Measurements from ENCODE around the gene SLC24A2.

The SLC24A2 gene

GRCh38 chr9:19804431-19804830 lies 15.6 kb upstream of the SLC24A2 start:
- Histone ChIP-seq H3K36me3 (ENCODE audit: control insufficient read depth in 1 of 2, insufficient read depth in 2 of 2, low read depth in 1 of 2, low read length in 2 of 2) (no peaks in the 10 kb centered on the region), H2AK5ac (ENCODE audit: low read length, severe bottlenecking) (no peak overlapping the region), H3K27me3 (ENCODE audit: control insufficient read depth in 1 of 2, insufficient read depth in 1 of 2, low read length in 2 of 2) (peaks cover 0 to 15% of the 10 kb centered on the region in 2 experiments), H2BK12ac (ENCODE audit: low read length in 2 of 2) (no peak overlapping the region), H3K4me1 (ENCODE audit: control insufficient read depth, insufficient read depth, low read depth, low read length) (no peaks in the 10 kb centered on the region), H3K4me3 (ENCODE audit: insufficient read depth in 1 of 2, low read depth in 1 of 2, low read length in 2 of 2) (no peak overlapping the region), H4K8ac (ENCODE audit: low read length) (no peak overlapping the region), H4K91ac (ENCODE audit: low read length) (no peak overlapping the region), H2BK5ac (ENCODE audit: low read depth, low read length, poor library complexity, severe bottlenecking) (no peak overlapping the region), H3K79me1 (replicated peaks; ENCODE audit: low read length, poor library complexity, severe bottlenecking) (no peaks in the 10 kb centered on the region), H2AFZ (ENCODE audit: low read depth, low read length) (no peak overlapping the region), H2BK15ac (ENCODE audit: low read depth, poor library complexity, severe bottlenecking) (no peak overlapping the region), H3K14ac (ENCODE audit: low read length in 2 of 2) (no peak overlapping the region), H3K23ac (ENCODE audit: low read length in 2 of 2) (no peak overlapping the region), H3K4me2 (ENCODE audit: low read length, poor library complexity, severe bottlenecking) (no peak overlapping the region), H3K9ac (ENCODE audit: low read length) (no peak overlapping the region), H3K4ac (ENCODE audit: low read depth in 1 of 2, low read length in 2 of 2) (no peak overlapping the region), H2BK120ac (ENCODE audit: low read depth, low read length) (no peak overlapping the region), H3K27ac (ENCODE audit: low read length, poor library complexity, severe bottlenecking) (no peak overlapping the region), H3K18ac (ENCODE audit: low read depth in 1 of 2, low read length in 2 of 2) (no peak overlapping the region), H3K9me3 (ENCODE audit: control insufficient read depth, low read length) (peaks cover 4% of the 10 kb centered on the region)
- DNase-seq = no peak
- WGBS = no CpG with 5 or more reads among the region's 1 CpG

- no peak overlapping the region for H2BK120ac ChIP-seq (ENCODE audit: low read depth, low read length)
- no peaks in the 10 kb centered on the region for H3K79me1 ChIP-seq (replicated peaks; ENCODE audit: low read length, poor library complexity, severe bottlenecking)
- H3K27ac ChIP-seq (ENCODE audit: low read length, poor library complexity, severe bottlenecking) = no peak overlapping the region
- H4K8ac ChIP-seq (ENCODE audit: low read length) = no peak overlapping the region
- no peak overlapping the region for H2BK5ac ChIP-seq (ENCODE audit: low read depth, low read length, poor library complexity, severe bottlenecking)
- H2BK15ac ChIP-seq (ENCODE audit: low read depth, poor library complexity, severe bottlenecking) = no peak overlapping the region
- H3K4me3 ChIP-seq (ENCODE audit: insufficient read depth in 1 of 2, low read depth in 1 of 2, low read length in 2 of 2) = no peak overlapping the region
- no peak overlapping the region for H3K4ac ChIP-seq (ENCODE audit: low read depth in 1 of 2, low read length in 2 of 2)
- H3K27me3 ChIP-seq (ENCODE audit: control insufficient read depth in 1 of 2, insufficient read depth in 1 of 2, low read length in 2 of 2) = no peaks in the 10 kb centered on the region
- no peak overlapping the region for H4K91ac ChIP-seq (ENCODE audit: low read length)
- H3K4me2 ChIP-seq (ENCODE audit: low read length, poor library complexity, severe bottlenecking) = no peak overlapping the region
- H3K18ac ChIP-seq (ENCODE audit: low read depth in 1 of 2, low read length in 2 of 2) = no peak overlapping the region
- no peaks in the 10 kb centered on the region for H3K4me1 ChIP-seq (ENCODE audit: control insufficient read depth, insufficient read depth, low read depth, low read length)
- H2AFZ ChIP-seq (ENCODE audit: low read depth, low read length) = no peak overlapping the region
- H2AK5ac ChIP-seq (ENCODE audit: low read length, severe bottlenecking) = no peak overlapping the region
- H3K14ac ChIP-seq (ENCODE audit: low read length in 2 of 2) = no peak overlapping the region
- WGBS = 80% methylated on average over 6 of the region's 6 CpGs
- no peak overlapping the region for H3K23ac ChIP-seq (ENCODE audit: low read length in 2 of 2)
- H3K9ac ChIP-seq (ENCODE audit: low read length) = no peak overlapping the region
- no peak for DNase-seq
- no peaks in the 10 kb centered on the region for H3K36me3 ChIP-seq (ENCODE audit: control insufficient read depth in 1 of 2, insufficient read depth in 2 of 2, low read depth in 1 of 2, low read length in 2 of 2)
- H3K9me3 ChIP-seq (ENCODE audit: control insufficient read depth, low read length) = no peaks in the 10 kb centered on the region
- H2BK12ac ChIP-seq (ENCODE audit: low read length in 2 of 2) = no peak overlapping the region
Observed at GRCh38 chr9:19800884-19801283, 12.0 kb upstream of the SLC24A2 start.

GRCh38 chr9:19799784-19800183 lies 10.9 kb upstream of the SLC24A2 start:
- no peak overlapping the region for H2BK12ac ChIP-seq (ENCODE audit: low read length in 2 of 2)
- H3K27me3 ChIP-seq (ENCODE audit: control insufficient read depth in 1 of 2, insufficient read depth in 1 of 2, low read length in 2 of 2) = no peaks in the 10 kb centered on the region
- H3K23ac ChIP-seq (ENCODE audit: low read length in 2 of 2) = no peak overlapping the region
- no peak for DNase-seq
- H3K4me3 ChIP-seq (ENCODE audit: insufficient read depth in 1 of 2, low read depth in 1 of 2, low read length in 2 of 2) = no peak overlapping the region
- no peaks in the 10 kb centered on the region for H3K36me3 ChIP-seq (ENCODE audit: control insufficient read depth in 1 of 2, insufficient read depth in 2 of 2, low read depth in 1 of 2, low read length in 2 of 2)
- no peak overlapping the region for H3K14ac ChIP-seq (ENCODE audit: low read length in 2 of 2)
- no peak overlapping the region for H2AK5ac ChIP-seq (ENCODE audit: low read length, severe bottlenecking)
- H4K8ac ChIP-seq (ENCODE audit: low read length) = no peak overlapping the region
- no peak overlapping the region for H2AFZ ChIP-seq (ENCODE audit: low read depth, low read length)
- no peak overlapping the region for H3K18ac ChIP-seq (ENCODE audit: low read depth in 1 of 2, low read length in 2 of 2)
- H2BK120ac ChIP-seq (ENCODE audit: low read depth, low read length) = no peak overlapping the region
- no peak overlapping the region for H2BK5ac ChIP-seq (ENCODE audit: low read depth, low read length, poor library complexity, severe bottlenecking)
- no peak overlapping the region for H3K9ac ChIP-seq (ENCODE audit: low read length)
- no peak overlapping the region for H2BK15ac ChIP-seq (ENCODE audit: low read depth, poor library complexity, severe bottlenecking)
- H3K4me2 ChIP-seq (ENCODE audit: low read length, poor library complexity, severe bottlenecking) = no peak overlapping the region
- peaks cover 2% of the 10 kb centered on the region for H3K9me3 ChIP-seq (ENCODE audit: control insufficient read depth, low read length)
- H3K4ac ChIP-seq (ENCODE audit: low read depth in 1 of 2, low read length in 2 of 2) = no peak overlapping the region
- H4K91ac ChIP-seq (ENCODE audit: low read length) = no peak overlapping the region
- WGBS = 63% methylated on average over 3 of the region's 3 CpGs
- no peaks in the 10 kb centered on the region for H3K4me1 ChIP-seq (ENCODE audit: control insufficient read depth, insufficient read depth, low read depth, low read length)
- no peak overlapping the region for H3K27ac ChIP-seq (ENCODE audit: low read length, poor library complexity, severe bottlenecking)
- no peaks in the 10 kb centered on the region for H3K79me1 ChIP-seq (replicated peaks; ENCODE audit: low read length, poor library complexity, severe bottlenecking)

- 2% methylated on average over 22 of the region's 24 CpGs for WGBS
Observed at GRCh38 chr9:19788152-19788551, 685 bp downstream of the SLC24A2 start.

More at GRCh38 chr9:19788152-19788551, 685 bp downstream of the SLC24A2 start:
- Histone ChIP-seq H3K23ac (ENCODE audit: low read length in 2 of 2) (no peak overlapping the region), H2AFZ (ENCODE audit: low read depth, low read length) (no peak overlapping the region), H3K4me2 (ENCODE audit: low read length, poor library complexity, severe bottlenecking) (no peak overlapping the region), H3K27ac (ENCODE audit: low read length, poor library complexity, severe bottlenecking) (no peak overlapping the region), H3K9ac (ENCODE audit: low read length) (peak overlapping the region; percentile 30), H3K4me1 (ENCODE audit: control insufficient read depth, insufficient read depth, low read depth, low read length) (peaks cover 9% of the 10 kb centered on the region), H4K8ac (ENCODE audit: low read length) (no peak overlapping the region), H3K27me3 (ENCODE audit: control insufficient read depth in 1 of 2, insufficient read depth in 1 of 2, low read length in 2 of 2) (peaks cover 29 to 39% of the 10 kb centered on the region in 2 experiments), H3K9me3 (ENCODE audit: control insufficient read depth, low read length) (peaks cover 14% of the 10 kb centered on the region), H3K79me1 (replicated peaks; ENCODE audit: low read length, poor library complexity, severe bottlenecking) (no peaks in the 10 kb centered on the region), H4K91ac (ENCODE audit: low read length) (no peak overlapping the region), H2BK12ac (ENCODE audit: low read length in 2 of 2) (no peak overlapping the region), H3K4ac (ENCODE audit: low read depth in 1 of 2, low read length in 2 of 2) (no peak overlapping the region), H2AK5ac (ENCODE audit: low read length, severe bottlenecking) (no peak overlapping the region), H3K14ac (ENCODE audit: low read length in 2 of 2) (no peak overlapping the region), H3K36me3 (ENCODE audit: control insufficient read depth in 1 of 2, insufficient read depth in 2 of 2, low read depth in 1 of 2, low read length in 2 of 2) (peaks cover 0 to 3% of the 10 kb centered on the region in 2 experiments), H3K18ac (ENCODE audit: low read depth in 1 of 2, low read length in 2 of 2) (no peak overlapping the region), H2BK120ac (ENCODE audit: low read depth, low read length) (no peak overlapping the region), H3K4me3 (ENCODE audit: insufficient read depth in 1 of 2, low read depth in 1 of 2, low read length in 2 of 2) (peak overlapping the region in 1 of 2 experiments; percentile 55), H2BK15ac (ENCODE audit: low read depth, poor library complexity, severe bottlenecking) (no peak overlapping the region), H2BK5ac (ENCODE audit: low read depth, low read length, poor library complexity, severe bottlenecking) (no peak overlapping the region)
- DNase-seq = no peak

Measured in mesenchymal stem cell (in vitro differentiated cells and primary cell).